HuH-7 (cell line): ENCODE measurements around the gene SHTN1.

ENCODE experiments used
- DNase-seq: peaks from one replicate; pipeline ENCODE4 v3.0.0; 2011; ENCODE audit warnings: low spot score

The SHTN1 gene

GRCh38 chr10:116833986-116834985 is 170.7 kb downstream of the SHTN1 start:
- no peak for DNase-seq

GRCh38 chr10:116831790-116832189 is 173.2 kb downstream of the SHTN1 start:
- no peak for DNase-seq
